Epithelial cell of esophagus (primary cell): ENCODE data around the gene DDOST.
"Not testable (repeated sequence)": the region's sequence is repeated elsewhere in the genome, so short reads cannot be mapped to it uniquely, and the experiment has no call there.

Experiments used
- DNase-seq: peaks from one replicate; pipeline ENCODE4 v3.0.0; 2010; ENCODE audit warnings: low read depth
- H3K4me3 ChIP-seq: 2 replicates; pipeline ENCODE4 v1.5.1; 2011; ENCODE audit warnings: mild to moderate bottlenecking, low read length, control low read depth
- TF ChIP-seq, protein P1 (sequence below): IDR thresholded peaks from 2 replicates; pipeline ENCODE4 v1.5.1; 2011; ENCODE audit warnings: low read depth, mild to moderate bottlenecking, low read length, control low read depth, inconsistent platforms; ENCODE audit not compliant: insufficient read depth; ENCODE audit errors: missing control alignments

Gene DDOST

DNA sequence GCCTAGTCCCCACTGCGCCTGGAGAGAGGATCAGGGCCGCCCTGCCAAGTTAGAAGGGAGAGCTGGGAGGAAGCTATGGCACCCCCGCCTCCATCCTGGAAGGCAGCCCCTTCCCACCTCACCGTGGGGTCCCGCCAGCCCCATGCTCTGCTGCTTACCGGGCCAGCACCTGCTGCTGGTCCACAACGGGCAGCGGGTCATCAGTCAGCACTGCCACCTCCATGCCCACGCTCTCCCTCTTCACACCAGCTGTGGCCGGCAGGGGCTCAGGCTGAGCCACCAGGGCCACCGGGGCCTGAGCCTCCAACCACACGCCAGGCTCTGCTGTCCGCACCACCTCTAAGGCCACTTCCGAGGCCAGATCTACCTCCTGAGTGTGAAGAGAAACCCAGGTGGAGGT, 23.5 kb upstream of the DDOST start:
- TF ChIP-seq, protein P1, sequence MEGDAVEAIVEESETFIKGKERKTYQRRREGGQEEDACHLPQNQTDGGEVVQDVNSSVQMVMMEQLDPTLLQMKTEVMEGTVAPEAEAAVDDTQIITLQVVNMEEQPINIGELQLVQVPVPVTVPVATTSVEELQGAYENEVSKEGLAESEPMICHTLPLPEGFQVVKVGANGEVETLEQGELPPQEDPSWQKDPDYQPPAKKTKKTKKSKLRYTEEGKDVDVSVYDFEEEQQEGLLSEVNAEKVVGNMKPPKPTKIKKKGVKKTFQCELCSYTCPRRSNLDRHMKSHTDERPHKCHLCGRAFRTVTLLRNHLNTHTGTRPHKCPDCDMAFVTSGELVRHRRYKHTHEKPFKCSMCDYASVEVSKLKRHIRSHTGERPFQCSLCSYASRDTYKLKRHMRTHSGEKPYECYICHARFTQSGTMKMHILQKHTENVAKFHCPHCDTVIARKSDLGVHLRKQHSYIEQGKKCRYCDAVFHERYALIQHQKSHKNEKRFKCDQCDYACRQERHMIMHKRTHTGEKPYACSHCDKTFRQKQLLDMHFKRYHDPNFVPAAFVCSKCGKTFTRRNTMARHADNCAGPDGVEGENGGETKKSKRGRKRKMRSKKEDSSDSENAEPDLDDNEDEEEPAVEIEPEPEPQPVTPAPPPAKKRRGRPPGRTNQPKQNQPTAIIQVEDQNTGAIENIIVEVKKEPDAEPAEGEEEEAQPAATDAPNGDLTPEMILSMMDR, result no peak
- H3K4me3 ChIP-seq, result no peak overlapping the region
- no peak for DNase-seq

DNA sequence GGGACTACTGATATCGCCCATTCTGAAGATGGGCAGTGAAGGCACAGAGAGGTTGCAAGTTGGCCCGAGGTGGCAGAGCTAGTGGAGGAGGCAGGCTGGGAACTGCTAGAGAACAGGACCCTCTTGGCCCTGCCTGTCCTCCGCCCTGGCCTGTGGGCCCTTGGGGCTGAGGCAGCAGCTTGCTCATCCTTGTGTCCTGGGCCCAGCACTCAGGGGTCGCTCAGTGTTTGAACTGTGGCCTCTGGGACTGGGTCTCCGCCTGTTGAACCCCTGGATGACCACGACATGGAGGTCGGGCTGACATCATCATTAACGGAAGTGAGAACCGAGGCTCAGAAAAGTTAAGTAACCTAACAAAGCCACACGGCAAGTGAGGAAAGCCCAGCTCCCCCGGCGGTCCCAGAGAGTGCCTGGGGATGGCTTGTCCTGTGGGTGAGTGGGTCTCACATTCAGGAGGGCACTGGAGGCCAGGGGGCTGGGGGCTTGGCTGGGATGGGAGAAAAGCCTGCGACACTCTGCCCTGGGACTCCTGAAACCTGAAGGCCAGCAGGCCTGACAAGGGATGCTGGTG, 23.0 kb upstream of the DDOST start:
- DNase-seq, result no peak
- H3K4me3 ChIP-seq, result no peak overlapping the region
- TF ChIP-seq, protein P1, result no peak

GRCh38 chr1:20683614-20684013, 22.4 kb upstream of the DDOST start:
- H3K4me3 ChIP-seq, result no peak overlapping the region
- no peak for DNase-seq
- TF ChIP-seq, protein P1, result no peak

DNA sequence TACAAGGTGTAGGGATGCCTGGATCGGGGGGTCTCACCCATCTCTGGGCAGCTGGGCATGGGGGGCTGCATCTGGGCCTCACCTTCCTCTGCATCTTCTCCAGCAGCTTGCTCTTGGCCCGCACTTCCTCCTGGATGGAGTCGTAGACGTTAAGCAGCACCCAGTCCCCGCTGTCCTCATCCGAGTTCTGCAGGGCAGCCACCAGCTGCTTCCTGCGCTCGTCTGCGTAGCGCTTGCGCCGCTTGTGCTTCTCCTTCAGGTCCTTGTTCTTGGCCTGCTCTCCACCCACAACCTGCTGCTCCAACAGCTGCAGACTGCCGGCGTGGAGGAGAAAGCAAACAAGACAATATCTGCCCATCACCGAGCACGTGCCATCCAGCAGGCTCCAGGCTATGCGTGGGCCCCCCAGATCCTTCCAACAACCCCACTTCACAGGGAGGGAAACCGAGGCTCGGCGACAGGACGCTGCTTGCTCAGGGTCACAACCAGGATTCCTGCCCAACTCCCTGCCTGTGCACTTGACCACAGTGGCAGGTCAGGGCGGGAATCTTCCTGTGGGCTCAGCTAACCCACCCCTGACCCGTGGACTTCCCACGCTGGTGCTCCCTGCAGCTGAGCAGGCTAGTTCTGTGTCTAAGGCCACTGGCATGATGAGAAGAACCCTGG, 21.5 kb upstream of the DDOST start:
- DNase-seq, result no peak
- no peak overlapping the region for H3K4me3 ChIP-seq
- TF ChIP-seq, protein P1, result no peak

DNA sequence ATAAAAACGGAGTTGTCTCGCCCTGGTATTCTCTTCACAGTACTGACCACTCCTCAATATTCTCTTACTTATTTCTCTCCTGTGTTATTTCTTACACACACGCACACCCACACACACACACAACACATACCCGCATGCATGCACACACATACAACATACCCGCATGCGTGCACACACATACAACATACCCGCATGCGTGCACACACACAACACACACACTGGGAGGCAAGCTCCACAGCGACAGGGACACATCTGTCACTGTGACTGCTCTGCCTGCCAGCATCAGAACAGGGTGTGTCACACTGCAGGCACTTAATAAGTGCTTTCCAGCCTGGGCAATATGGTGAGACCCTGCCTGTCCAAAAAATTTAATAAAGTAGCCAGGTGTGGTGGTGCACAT, 20.8 kb upstream of the DDOST start:
- H3K4me3 ChIP-seq, result no peak overlapping the region
- DNase-seq, result no peak
- TF ChIP-seq, protein P1, result no peak

DNA sequence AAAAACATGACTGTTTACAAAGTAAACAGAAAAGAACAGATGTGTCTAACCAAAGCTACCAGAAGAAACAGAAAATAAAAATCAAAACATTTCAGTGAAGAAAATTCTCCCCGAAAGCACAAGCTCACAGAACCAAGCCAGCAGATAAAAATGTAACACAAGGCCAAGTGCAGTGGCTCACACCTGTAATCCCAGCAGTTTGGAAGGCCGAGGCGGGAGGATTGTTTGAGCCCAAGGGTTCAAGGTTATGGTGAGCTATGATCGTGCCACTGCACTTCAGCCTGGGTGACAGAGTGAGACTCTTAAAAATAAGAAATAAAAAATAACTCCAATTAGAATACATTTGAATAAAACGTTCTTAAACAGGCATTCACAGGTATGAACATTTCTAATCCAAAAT, 19.1 kb upstream of the DDOST start:
- TF ChIP-seq, protein P1, result no peak
- no peak overlapping the region for H3K4me3 ChIP-seq
- no peak for DNase-seq

DNA sequence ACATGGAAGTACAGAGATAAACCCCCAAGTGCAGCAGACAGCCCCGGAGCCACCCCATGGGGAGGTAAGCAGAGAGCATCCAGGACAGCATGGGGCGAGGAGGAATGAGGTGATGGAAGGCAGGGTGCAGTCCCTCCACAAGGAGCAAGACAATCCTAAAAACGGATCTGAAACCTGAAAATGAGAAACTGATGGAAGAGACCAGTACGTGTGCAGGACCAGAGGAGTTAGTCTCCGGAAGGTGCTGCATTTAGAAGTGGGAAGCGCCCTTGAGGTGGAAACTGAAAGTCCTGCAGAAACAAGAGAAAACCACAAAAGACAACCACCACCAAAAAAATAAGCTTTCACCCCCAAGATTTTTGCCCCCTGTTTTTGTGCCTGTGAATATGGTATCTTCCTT, 17.4 kb upstream of the DDOST start:
- no peak overlapping the region for H3K4me3 ChIP-seq
- DNase-seq, result no peak
- TF ChIP-seq, protein P1, result no peak

DNA sequence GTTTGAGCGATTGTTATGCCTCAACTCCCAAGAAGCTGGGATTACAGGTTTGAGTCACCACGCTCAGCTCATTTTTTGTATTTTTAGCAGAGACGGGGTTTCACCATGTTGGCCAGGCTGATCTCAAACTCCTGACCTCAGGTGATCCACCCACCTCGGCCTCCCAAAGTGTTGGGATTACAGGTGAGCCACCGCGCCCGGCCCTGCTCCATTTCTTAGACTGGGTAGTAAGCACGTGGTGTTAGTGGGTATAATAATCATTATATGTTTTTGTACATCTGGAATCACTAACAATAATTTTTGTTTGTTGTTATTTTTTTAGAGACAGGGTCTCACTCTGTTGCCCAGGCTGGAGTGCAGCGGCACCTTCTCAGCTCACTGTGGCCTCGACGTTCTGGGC, 12.5 kb upstream of the DDOST start:
- not testable (repeated sequence) for H3K4me3 ChIP-seq

More for the DNA sequence above, 12.5 kb upstream of the DDOST start:
- not testable (repeated sequence) for DNase-seq
